ENCODE measurements around the gene GPR78.
A peak's percentile ranks its signal among the peaks of the same experiment; 100 is the strongest.

GPR78 gene

DNA sequence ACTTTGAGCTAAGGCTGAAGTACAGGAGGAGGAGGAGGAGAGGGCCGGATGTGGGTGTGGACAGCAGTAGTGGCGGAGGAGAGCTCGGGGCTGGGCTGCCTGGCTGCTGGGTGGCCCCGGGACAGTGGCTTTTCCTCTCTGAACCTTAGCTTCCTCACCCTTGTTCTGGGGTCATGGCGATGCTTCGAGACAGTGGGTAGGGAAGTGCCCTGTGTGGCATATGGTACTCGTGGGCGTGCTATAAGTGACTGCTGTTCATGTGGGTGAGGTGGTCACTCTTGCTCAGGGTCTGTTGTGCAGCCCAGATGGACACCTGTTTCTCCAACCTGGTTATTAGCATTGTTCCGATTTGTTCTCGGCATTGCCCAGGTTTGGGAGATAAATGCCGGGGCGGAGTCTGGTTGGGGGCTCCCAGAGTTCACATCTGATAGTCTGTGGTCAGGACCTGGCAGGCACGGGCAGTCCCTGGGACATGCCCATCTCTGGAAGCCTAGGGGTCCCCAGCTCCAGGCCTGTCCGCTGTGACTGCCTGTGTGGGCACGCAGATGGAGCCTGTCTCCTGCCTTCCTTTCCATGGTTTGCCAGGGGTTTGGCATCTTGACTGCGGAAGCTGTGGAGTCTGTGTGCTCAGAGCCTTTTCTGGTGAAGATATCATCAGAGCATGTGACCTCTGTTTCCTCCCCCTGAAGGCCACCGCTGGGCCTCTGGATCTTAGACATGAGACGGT is 7.4 kb downstream of the GPR78 start:
- DNase-seq = no peak

- no peak for DNase-seq
Observed at GRCh38 chr4:8588196-8588470, 7.9 kb downstream of the GPR78 start.

DNA sequence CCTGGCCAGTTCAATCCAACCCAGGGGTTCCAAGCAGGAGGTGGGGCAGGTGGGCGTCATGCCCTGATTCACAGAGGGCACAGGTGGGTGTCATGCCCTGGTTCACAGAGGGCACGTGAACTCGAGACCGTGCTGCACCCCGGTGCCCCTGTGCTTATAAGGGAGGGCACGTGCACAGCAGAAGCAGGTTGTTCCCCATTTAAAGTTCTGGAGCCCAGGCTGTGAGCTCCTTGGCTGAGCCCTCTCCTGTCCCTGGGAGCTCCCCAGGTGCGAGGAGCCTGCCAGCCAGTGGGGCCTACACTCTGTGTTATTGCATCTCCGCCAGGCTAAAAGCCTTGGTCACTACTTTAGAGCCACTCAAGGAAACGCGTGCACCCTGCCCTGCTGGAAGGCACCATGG is 9.1 kb downstream of the GPR78 start:
- DNase-seq = no peak

GRCh38 chr4:8589823-8590545 is 9.8 kb downstream of the GPR78 start:
- DNase-seq = no peak

GRCh38 chr4:8590546-8590880 is 10.3 kb downstream of the GPR78 start:
- DNase-seq = no peak

DNA sequence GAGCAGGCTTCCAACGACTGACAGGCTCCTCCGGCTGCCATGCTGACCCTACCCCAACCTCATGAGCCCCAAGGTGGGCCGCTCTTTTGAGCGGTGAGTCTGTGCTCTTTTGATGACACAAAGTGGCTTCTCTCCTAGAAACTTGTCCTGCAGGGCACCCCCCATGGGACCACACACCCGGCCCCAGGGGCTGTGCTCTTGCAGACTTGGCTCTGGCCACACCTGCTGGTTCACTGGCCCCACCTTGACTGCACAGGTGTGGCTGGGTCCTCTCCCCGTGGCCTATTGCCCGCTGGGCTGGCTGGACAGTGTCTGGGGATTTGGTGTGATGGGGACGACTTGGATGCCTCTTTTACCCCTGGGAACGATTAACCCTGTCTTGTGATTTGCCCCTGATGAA is 10.9 kb downstream of the GPR78 start:
- DNase-seq = no peak

- DNase-seq = no peak
Observed at GRCh38 chr4:8591626-8592365, 11.6 kb downstream of the GPR78 start.

DNA sequence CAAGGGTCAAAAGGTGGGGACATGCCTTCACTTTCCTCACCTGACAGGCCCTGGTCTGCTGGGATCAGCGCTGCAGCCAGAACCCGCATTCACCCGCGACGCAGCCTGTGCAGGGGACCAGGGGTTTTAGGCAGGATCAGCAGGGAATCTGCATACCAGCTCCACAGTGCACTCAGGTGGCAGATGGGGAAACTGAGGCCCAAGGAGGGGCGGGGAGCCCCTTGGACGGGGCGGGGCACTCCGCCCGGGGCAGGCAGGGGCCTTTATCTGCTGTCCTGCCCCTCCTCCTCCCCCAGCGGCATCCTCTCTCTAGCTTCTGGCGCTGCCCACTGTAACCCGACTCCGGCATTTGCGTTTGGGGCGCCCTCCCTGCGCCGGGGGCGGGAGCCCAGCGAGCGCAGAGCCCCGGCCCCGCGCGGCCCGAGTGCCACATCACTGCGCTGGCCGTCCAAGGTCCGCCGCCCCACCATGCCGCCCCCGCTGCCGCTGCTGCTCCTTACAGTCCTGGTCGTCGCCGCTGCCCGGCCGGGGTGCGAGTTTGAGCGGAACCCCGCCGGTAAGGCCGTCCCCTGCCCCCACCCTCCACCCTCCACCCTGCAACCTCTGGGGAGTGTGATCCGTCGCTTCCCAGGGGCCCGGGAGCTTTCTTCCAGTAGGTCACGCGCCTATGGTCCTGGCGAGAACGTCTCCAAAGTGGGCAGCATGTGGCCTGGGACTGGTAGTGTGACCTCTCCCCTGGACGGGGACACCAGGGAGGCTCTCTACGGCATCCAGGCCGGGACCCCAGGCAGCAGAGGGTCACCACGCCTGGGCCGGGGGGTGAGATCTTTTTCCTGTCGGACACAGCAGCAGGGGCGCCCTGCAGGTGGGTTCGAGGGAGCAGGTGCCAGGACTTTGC is 12.4 kb downstream of the GPR78 start, which contains the start of gene CPZ:
TSS of gene CPZ (plus strand) at position 400 of the 898 bp plus-strand sequence. CDS start at position 469, 69 bp downstream.
- no peak for DNase-seq

GRCh38 chr4:8593264-8594096 is 13.3 kb downstream of the GPR78 start:
- no peak for DNase-seq

- peak; percentile 17 for DNase-seq
Observed at GRCh38 chr4:8594097-8595038, 14.2 kb downstream of the GPR78 start.

DNA sequence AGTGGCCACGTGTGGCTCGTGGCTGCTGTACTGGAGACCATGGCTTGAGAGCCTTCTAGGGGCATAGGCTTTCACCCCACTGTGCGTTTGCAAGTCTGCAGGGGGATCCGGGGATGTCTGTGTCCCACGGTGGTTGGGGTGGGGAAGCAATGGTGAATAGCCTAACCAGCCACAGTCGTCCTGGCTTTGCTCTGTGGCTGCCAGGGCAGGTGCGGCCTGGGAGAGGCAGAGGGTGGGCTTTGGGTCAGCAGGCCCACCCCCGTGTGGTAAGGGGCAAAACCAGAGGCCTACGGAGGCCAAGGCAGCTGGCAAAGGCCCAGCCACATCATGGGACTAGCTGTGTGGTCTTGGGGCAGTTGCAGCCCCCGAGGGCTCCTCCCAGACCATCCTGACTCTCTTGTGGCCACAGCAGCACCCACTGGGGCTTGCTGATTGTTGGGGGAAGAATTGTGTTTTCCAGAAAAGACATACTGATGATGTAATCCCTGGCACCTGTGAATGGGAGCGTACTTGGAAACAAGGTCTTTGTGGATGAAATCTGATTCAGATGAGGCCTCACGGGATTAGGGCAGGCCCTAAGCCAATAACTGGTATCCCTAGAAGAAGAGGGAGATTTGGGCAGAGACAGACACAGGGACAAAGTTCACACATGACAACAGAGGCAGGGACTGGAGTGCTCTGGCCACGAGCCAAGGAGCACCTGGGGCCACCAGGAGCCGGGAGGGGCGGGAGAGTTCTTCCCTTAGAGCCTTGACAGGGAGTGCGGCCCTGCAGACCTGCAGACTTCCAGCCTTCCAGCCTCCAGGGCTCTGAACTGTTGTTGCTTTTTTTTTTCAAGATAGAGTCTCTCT is 15.3 kb downstream of the GPR78 start:
- DNase-seq = no peak

DNA sequence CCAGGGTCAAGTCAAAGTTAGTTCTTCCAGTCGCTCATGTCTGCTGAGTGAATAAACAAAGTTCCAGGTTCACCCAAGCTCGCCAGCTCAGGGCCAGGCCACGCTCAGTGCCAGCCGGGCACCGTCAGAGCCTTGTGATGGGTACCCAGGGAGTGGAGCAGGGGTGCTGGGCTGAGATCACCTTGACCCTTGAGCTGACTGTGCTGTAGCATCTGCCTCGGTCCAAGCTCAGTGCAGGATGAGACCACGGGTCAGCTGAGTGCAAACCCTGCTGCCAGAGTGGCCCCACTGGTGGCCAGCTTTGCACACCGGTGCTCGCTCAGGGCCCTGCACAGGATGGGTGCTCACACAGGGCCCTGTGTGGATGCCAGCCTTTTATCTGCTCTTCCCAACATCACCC is 16.7 kb downstream of the GPR78 start:
- no peak for DNase-seq

DNA sequence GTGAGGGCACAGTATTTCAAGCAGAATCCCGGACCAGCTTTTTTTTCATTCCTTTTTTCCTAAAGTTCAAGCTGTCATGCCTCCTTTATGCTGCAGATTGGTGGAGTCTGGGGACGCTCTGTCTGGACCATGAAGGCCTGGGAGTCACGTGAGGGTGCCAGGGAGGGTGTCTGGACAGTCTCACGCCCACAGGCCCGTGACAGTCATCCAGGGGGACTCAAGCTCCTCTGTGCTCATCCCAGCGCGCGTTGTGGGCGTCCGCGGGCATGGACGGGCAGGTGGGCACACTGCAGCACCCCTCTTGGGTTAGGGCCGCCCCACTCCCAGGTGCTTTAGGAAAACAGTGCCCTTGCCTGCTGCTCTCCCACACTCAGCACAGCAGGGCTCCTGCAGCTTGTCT is 17.1 kb downstream of the GPR78 start:
- DNase-seq = no peak

DNA sequence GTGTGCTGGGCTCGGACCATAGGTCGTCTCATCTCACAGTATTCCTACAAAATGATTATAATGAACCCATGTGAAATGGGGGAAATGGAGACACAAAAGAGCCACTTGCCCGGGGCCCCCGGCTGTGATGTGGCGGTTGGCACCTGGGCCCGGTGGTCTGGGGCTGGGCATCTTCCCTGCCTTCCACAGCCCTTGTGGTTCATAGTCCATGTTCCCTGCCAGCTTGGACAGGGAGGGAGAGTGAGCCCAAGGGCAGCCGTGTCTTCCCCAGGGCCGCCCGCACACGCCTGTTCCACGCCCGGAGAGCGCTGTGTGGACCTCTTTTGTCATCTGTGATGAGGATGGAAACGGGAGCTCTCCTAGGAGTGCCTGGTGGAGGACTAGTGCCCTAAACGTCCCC is 17.6 kb downstream of the GPR78 start:
- no peak for DNase-seq

GRCh38 chr4:8598391-8599090 is 18.3 kb downstream of the GPR78 start:
- DNase-seq = no peak

DNA sequence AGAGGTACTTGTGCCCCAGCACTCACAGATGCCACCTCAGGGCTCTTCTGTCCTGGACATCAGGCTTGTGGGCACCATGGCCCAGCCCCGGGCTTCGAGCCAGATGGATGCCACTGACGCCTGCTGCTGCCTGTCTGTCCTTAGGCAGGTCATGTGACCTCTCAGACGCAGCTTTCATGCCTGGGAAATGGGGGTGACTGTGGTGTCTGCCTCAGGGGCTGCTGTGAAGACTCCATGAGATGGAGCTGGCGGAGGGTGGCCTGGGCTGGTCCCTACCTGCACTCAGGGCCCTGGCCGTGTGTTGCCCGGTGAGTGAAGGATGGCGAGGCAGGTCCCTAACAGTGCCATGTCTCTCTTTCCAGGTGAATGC is 18.9 kb downstream of the GPR78 start:
- DNase-seq = no peak

GRCh38 chr4:8599657-8600056 is 19.5 kb downstream of the GPR78 start:
- DNase-seq = no peak

DNA sequence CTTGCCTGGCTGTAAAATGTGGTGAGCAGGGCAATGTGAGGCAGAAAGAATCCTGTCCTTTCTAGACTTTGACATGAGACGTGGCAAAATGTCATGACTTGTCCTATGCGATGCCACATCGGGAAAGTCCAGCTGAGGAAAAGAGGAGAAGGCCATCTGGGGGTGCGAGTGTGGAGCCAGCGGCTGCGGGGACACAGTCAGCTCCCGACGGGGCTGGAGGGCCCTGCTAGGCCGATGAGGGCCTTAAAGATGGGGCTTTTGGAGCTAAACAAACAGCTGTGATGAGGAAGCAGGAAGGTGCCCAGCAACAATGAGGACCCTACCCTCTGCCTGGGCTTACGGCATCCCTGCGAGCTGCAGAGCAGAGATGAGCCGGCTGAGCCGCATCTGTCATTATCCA is 20.1 kb downstream of the GPR78 start:
- DNase-seq = no peak

- DNase-seq = no peak
Observed at GRCh38 chr4:8600686-8601085, 20.5 kb downstream of the GPR78 start.

All from GF-D8 (cell line).